GM12865 (cell line): Measurements from ENCODE around the gene PXYLP1.
"Not testable (repeated sequence)": the region's sequence is repeated elsewhere in the genome, so short reads cannot be mapped to it uniquely, and the experiment has no call there.

Source experiments
- DNase-seq: peaks from one replicate; pipeline ENCODE4 v3.0.0; 2010; ENCODE audit warnings: low read depth
- H3K4me3 ChIP-seq: 2 replicates; pipeline ENCODE4 v1.5.1; 2011; ENCODE audit warnings: mild to moderate bottlenecking, low read depth, low read length, control low read depth
- TF ChIP-seq, protein P1 (sequence below): IDR thresholded peaks from 2 replicates; pipeline ENCODE4 v1.5.1; 2011; ENCODE audit warnings: low read length, control low read depth, low read depth, inconsistent platforms; ENCODE audit not compliant: insufficient read depth; ENCODE audit errors: missing control alignments

Gene PXYLP1

DNA sequence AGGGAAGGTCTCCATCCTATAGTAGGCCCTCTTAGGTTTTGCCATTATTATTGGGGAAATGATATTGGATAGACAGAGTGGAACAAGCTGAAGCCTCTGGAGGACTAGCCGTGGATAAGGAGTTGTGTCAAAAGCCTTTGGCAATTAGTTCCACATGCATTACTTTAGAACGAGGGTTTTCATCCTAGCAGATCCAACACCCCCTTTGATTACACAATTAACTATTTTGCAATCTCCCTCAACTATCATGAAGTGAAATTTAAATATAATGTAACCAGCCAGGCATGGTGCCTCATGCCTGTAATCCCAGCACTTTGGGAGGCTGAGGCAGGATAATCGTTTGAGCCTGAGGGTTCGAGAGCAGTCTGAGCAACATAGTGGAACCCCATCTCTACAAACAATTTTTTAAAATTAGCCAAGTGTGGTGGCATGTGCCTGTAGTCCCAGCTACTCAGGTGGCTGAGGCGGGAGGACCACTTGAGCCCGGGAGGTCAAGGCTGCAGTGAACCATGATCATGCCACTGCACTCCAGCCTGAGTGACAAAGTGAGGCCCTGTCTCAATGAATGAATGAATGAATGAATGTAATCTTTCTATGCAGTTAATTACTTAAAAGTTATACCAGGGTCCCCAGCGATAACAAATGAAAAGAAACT lies 56.8 kb downstream of the PXYLP1 start:
- TF ChIP-seq, protein P1, sequence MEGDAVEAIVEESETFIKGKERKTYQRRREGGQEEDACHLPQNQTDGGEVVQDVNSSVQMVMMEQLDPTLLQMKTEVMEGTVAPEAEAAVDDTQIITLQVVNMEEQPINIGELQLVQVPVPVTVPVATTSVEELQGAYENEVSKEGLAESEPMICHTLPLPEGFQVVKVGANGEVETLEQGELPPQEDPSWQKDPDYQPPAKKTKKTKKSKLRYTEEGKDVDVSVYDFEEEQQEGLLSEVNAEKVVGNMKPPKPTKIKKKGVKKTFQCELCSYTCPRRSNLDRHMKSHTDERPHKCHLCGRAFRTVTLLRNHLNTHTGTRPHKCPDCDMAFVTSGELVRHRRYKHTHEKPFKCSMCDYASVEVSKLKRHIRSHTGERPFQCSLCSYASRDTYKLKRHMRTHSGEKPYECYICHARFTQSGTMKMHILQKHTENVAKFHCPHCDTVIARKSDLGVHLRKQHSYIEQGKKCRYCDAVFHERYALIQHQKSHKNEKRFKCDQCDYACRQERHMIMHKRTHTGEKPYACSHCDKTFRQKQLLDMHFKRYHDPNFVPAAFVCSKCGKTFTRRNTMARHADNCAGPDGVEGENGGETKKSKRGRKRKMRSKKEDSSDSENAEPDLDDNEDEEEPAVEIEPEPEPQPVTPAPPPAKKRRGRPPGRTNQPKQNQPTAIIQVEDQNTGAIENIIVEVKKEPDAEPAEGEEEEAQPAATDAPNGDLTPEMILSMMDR, result no peak
- no peak for DNase-seq
- no peak overlapping the region for H3K4me3 ChIP-seq

DNA sequence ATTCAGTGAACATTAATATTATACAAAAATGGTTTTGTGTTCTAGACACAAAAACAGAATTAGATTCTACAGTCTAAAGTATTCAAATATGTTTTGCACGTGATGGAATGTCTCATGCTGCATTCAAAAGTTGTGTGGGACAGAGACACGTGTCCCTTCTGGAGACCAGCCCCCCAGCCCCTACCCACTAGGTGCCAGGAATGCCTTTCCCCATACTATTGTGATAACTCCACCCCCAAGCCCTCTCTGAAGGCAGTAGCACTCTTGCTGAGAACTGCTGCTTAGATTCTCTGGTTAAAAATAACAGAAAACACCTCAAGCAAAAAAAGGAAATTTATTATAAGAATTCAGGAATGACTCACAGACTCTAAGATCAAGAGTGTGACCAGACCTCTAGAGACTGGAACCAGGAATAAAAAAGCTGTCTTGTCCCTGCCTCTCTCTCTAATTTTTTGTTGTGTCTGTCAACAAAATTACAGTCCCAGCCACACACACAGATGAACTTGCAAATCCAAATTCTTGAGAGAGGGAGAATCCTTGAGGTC lies 57.7 kb downstream of the PXYLP1 start:
- DNase-seq, result no peak
- TF ChIP-seq, protein P1, result no peak
- H3K4me3 ChIP-seq, result no peak overlapping the region

DNA sequence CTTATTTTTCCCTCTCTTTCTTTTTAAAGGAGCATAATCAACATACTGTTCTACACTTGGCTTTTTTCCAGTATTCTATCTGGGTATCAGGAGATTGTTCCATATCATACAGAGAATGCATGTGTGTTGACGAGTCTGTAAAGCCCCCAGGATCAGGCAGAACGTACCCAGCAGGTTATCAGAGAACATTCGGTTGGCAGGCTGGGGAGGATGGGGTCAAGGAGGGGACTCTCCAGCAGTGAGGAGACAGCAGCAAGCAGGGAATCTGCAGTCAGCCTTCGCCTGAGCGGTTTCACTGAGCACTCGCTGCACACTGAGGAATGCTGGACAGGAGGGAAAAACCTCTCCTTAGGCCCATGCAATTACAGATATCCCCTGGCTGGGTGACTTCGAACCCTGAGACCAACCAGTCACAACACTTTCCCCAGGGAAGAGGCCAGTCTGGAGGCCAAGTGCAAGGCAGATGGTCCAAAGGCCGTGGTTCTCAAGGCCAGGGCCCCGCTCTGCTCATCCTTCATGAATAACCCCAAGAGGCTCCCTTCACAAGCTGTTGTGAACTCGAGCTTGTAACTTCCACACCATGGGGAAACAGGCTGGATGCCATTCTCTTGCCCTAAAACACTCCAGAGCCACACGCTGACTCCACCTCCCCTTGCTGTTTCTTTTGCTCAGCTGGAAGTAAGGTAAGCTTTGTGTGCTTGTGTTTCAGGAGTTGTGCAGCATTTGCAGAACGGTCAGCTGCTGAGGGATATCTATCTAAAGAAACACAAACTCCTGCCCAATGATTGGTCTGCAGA lies 60.1 kb downstream of the PXYLP1 start:
- H3K4me3 ChIP-seq, result no peak overlapping the region
- TF ChIP-seq, protein P1, result no peak
- DNase-seq, result no peak

DNA sequence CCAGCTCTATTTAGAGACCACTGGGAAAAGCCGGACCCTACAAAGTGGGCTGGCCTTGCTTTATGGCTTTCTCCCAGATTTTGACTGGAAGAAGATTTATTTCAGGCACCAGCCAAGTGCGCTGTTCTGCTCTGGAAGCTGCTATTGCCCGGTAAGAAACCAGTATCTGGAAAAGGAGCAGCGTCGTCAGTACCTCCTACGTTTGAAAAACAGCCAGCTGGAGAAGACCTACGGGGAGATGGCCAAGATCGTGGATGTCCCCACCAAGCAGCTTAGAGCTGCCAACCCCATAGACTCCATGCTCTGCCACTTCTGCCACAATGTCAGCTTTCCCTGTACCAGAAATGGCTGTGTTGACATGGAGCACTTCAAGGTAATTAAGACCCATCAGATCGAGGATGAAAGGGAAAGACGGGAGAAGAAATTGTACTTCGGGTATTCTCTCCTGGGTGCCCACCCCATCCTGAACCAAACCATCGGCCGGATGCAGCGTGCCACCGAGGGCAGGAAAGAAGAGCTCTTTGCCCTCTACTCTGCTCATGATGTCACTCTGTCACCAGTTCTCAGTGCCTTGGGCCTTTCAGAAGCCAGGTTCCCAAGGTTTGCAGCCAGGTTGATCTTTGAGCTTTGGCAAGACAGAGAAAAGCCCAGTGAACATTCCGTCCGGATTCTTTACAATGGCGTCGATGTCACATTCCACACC lies 60.9 kb downstream of the PXYLP1 start:
- DNase-seq, result no peak
- TF ChIP-seq, protein P1, result no peak
- H3K4me3 ChIP-seq, result no peak overlapping the region

DNA sequence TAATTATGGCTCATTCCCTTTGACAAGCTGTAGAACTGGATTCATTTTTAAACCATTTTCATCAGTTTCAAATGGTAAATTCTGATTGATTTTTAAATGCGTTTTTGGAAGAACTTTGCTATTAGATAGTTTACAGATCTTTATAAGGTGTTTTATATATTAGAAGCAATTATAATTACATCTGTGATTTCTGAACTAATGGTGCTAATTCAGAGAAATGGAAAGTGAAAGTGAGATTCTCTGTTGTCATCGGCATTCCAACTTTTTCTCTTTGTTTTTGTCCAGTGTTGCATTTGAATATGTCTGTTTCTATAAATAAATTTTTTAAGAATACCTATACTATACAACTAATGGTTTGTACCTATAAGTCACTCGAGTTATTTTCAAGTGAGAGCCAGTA lies 62.7 kb downstream of the PXYLP1 start:
- DNase-seq, result no peak
- TF ChIP-seq, protein P1, result no peak
- peak overlapping the region; percentile 29; the same call in 1 of the 2 replicates for H3K4me3 ChIP-seq

DNA sequence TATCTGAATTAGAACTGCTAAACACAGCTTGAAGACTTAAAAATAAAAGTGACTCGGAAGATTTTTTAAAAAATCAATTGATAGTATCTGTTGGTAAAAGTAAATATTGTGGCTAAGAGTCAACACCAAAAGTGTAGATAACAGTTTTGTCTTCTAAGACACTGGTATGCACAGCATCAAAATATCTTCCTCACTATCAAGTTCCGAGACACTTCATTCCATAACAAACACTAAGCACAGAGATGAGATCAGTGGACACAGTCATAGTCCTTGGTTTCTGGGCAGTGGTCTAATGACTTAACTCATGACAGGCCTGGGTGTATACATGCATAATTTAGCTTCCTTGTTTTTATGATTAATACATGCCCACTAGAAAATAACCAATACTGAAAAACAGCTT lies 63.2 kb downstream of the PXYLP1 start:
- no peak overlapping the region for H3K4me3 ChIP-seq
- TF ChIP-seq, protein P1, result no peak
- DNase-seq, result no peak

DNA sequence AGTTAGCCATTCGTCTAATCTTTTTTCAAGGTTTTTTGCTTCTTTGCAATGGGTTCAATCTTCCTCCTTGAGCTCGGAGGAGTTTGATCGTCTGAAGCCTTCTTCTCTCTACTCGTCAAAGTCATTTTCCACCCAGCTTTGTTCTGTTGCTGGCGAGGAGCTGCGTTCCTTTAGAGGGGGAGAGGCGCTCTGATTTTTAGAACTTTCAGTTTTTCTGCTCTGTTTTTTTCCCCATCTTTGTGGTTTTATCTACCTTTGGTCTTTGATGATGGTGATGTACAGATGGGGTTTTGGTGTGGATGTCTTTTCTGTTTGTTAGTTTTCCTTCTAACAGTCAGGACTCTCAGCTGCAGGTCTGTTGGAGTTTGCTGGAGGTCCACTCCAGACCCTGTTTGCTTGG lies 68.8 kb downstream of the PXYLP1 start:
- DNase-seq, H3K4me3 ChIP-seq: not testable (repeated sequence)
